GM18517 (cell line): Measurements from ENCODE around the gene AUP1.

ENCODE experiments used
- ATAC-seq: cut with Tn5 transposase; IDR thresholded peaks from one replicate; pipeline ENCODE4 v1.9.1; 2021; ENCODE audit warnings: mild to moderate bottlenecking, moderate library complexity; ENCODE audit not compliant: unreplicated experiment

AUP1 gene

DNA sequence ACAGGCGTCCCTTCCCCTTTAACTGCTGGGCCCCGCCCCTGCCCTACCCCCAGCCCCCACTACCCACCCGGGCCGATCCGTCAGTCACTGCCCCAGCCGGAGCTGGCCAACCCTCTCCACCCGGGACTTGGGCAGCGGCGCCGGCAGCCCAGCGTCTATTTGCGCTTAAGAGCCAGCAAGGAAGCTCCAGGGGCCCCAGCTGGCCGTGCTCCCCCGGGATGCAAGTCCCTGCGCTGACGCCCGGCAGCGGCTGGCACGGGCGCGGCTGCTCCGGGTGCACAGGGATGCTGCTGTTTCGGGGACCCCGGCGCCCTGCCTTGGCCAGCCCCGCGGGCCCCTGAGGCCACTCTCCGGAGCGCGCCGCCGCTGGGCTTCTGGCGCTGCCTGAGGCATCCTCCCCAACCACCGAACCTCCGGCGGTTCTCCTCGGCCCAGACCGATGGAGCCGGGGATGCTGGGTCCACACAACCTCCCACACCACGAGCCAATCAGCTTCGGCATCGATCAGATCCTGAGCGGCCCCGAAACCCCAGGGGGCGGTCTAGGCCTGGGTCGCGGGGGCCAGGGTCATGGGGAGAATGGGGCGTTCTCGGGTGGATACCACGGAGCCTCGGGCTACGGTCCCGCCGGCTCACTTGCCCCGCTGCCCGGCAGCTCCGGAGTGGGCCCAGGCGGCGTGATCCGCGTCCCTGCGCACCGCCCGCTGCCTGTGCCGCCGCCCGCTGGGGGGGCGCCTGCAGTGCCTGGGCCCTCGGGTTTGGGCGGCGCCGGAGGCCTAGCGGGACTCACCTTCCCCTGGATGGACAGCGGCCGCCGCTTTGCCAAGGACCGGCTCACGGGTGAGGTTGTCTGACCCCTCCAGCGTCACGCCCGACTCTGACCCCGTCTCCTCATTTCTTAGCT, 14.9 kb downstream of the AUP1 start, which contains the start of gene TLX2:
Gene TLX2 (plus strand): TSS at position 83 of the 903 bp plus-strand sequence. CDS start 357 bp downstream, at position 440.
- no peak for ATAC-seq

- ATAC-seq = no peak
Observed at GRCh38 chr2:74513605-74514367, 15.7 kb downstream of the AUP1 start.

- no peak for ATAC-seq
Observed at GRCh38 chr2:74512744-74513604, 16.5 kb downstream of the AUP1 start.

- ATAC-seq = no peak
Observed at GRCh38 chr2:74511104-74511989, 18.2 kb downstream of the AUP1 start.

GRCh38 chr2:74510272-74510671, 19.2 kb downstream of the AUP1 start:
- ATAC-seq = no peak

DNA sequence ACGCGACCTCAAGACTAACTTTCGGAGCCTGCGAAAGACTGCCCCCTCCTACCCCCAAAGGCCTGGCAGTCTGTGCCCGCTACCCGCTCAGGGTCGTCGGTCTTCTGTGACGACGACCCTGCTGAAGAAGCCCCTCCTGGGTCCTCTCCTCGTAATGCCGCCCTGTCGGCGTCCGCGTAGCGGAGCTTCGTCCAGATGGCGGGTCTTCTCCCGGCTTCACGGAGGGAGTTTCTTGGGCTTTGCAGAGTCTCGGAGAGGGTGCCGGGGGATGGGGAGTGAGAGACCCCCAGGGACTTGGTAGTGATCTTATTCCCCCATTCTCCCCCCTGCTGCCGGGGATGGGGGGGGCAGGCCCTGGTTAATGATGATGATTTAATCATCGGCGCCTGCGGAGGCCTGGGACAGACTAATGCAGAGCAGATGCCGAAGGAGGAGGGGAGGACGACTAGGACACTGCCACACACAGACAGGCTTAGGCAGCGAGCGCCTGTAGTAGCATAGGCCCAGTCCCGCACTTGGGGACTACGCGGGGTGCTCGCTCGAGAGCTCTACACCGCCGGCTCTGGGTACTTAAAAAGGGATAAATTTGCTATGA, 21.5 kb downstream of the AUP1 start:
- ATAC-seq = no peak

DNA sequence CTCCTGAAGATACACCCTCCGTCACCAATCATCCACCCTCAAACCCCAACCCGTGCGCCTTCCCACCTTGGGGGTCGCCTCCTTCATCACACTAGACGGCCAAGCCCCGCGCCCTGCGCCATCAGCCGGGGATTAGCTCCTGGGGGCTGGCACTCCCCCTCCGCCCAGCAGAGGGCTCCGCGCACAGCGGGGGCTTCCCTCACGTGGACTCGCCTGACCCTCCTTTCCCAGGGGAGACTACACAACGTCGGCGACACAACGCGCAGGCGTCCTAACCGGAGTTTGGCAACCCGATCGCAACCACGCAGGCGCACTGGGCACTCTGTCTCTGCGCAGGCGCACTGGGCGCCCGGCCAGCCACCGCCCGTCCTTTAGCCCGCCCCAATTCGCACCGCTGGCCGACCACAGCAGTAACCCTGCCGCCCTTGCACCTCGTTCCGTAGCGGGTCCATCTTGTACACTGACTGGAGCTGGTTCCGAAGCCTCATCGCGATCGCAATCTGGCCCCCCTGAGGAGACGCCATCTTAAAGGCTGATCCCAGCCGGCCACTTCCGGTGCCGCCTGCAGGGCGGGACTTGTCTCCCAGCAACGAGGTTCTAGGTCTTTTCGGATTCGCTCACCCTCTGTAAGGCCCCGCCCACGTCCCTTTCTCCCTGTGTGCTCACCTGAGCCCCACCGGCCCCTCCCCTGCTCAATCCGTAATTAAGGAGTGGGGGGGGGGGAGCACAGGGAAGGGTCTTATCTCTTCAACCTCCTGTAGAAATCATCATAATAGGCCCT, 22.2 kb downstream of the AUP1 start, which contains the start of gene PCGF1:
Gene PCGF1 (minus strand): TSS at position 551 of the 781 bp plus-strand sequence. CDS start 27 bp downstream, at position 524.
- ATAC-seq = peak; percentile 89

DNA sequence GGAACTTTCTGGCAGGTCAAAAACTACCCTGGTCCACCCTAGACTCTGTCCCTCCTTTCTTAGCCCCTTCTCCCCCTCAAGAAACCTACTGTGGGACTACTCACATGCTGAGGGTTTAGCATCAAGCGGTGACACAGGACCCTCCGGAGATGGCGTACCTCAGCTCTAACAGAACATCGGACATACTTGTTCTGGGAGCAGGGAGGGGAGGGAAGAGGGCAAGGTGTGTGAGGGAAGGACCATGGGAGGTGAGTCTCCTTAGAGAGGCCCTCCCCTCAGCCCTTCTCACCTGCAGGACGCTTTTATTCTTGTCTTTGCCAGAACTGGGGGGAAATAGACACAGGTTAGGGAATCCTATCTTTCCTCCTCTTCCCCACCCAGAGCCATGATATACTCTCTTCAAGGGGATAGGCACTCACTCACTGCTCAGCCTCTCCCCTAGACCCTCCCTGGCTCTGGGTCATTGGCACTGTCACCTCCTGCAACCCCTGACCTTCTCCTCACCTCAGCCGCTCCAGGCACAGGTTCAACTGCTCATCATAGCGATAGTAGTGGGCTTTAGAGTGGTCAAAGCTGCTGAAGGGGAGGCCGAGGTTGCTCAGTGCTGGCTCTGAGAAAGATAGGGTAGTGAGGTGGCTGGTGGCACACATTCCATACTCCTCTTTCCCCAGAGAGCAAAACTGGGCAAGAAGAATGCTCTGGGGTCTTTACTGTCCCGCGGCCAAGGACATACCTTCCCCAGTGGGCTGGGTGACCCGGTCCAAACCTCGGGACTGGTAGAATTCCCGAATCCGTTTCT, 23.9 kb downstream of the AUP1 start:
- ATAC-seq = no peak

- ATAC-seq = no peak
Observed at GRCh38 chr2:74504591-74504990, 24.9 kb downstream of the AUP1 start.

DNA sequence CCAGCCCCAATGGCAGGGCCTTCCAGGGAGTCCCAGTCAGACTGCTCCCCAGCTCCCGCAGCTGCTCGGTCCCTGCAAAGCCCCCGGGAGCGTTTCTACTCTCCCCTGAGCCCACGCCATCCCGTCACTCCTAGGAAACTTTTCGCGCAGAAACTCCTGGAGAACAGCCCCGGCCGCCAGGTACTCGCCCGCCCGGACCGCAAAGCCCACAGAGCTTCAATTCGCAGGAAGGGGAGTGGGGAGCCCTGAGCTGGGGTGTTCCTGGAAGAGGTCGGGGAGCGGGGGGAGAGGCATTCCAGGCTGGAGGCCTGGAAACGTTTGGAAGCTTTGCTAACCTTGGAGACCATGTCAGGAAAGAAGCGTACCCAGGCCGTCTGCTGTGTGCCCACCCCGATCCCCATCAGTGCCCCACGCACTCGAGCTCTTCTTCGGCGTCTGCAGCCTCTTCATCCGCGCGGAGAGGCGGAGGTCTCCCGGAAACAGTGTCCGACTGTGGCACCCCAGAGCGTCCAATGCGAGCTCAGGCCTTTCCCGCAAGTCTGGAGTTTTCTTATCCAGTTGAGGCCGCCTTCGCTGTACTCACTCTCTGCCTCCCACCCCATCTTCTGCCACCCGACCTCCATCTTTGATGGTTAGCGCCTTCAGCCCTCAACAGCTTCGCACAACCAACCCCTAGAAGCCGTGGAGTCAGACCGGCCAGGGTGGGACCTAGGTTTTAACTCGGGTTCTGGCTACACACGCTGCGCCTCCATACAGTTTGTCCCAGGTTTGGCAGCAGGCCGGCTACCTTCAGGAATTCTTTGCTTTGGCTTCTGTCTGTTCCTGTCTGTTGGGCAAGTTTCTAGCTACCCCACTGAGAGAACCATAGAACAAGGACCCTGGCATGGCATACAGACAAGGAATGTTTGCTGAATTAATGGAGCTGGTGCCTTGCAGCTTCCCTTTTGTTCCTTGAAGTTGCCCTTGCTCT, 25.7 kb downstream of the AUP1 start:
- no peak for ATAC-seq

GRCh38 chr2:74502720-74503505, 26.6 kb downstream of the AUP1 start:
- peak; percentile 35 for ATAC-seq

- no peak for ATAC-seq
Observed at GRCh38 chr2:74502147-74502719, 27.3 kb downstream of the AUP1 start.

- ATAC-seq = no peak
Observed at GRCh38 chr2:74501335-74502071, 28.0 kb downstream of the AUP1 start.

- ATAC-seq = no peak
Observed at GRCh38 chr2:74500578-74500946, 28.9 kb downstream of the AUP1 start.
